GM12873 (cell line): Measurements from ENCODE around the gene PPAN.
A peak's percentile ranks its signal among the peaks of the same experiment; 100 is the strongest.

Experiments used
- TF ChIP-seq, protein P1 (sequence below): IDR thresholded peaks from 2 replicates; pipeline ENCODE4 v1.5.1; 2012; ENCODE audit warnings: low read depth, mild to moderate bottlenecking, moderate library complexity, low read length, control low read depth; ENCODE audit not compliant: insufficient read depth; ENCODE audit errors: missing control alignments

The PPAN gene

GRCh38 chr19:10111405-10111811, 5.2 kb downstream of the PPAN start, which contains the start of gene P2RY11:
TSS of gene P2RY11 (plus strand) at chr19:10111693. CDS start at chr19:10111722, 29 bp downstream.
- TF ChIP-seq, protein P1, sequence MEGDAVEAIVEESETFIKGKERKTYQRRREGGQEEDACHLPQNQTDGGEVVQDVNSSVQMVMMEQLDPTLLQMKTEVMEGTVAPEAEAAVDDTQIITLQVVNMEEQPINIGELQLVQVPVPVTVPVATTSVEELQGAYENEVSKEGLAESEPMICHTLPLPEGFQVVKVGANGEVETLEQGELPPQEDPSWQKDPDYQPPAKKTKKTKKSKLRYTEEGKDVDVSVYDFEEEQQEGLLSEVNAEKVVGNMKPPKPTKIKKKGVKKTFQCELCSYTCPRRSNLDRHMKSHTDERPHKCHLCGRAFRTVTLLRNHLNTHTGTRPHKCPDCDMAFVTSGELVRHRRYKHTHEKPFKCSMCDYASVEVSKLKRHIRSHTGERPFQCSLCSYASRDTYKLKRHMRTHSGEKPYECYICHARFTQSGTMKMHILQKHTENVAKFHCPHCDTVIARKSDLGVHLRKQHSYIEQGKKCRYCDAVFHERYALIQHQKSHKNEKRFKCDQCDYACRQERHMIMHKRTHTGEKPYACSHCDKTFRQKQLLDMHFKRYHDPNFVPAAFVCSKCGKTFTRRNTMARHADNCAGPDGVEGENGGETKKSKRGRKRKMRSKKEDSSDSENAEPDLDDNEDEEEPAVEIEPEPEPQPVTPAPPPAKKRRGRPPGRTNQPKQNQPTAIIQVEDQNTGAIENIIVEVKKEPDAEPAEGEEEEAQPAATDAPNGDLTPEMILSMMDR = no peak

DNA sequence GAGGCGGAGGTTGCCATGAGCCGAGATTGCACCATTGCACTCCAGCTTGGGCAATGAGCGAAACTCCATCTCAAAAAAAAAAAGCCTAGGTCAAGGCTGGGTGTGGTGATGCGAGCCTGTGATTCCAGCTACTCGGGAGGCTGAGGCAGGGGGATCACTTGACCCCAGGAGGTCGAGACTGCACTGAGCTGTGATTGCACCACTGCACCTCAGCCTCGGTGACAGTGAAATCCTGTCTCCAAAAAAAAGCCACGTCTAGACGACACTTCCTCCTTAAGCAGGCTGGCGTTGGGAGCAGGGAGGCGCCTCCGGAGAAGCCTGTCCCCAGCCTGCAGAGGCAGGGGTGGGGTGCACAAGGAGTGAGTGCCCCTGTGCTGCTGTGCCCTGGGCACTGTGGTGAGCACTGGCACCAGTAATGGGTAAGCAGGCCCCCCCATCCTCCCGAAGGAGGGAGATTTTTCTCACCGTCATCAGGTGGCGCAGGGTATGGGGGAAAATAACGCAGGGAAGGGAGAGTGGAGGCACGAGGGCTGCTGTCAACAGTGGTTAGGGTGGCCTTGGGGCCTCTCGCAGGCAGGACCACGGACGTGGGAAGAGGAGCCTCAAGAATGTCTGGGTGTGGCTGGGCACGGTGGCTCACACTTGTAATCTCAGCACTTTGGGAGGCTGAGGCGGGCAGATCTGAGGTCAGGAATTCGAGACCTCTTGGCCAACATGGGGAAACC, 6.0 kb downstream of the PPAN start:
- TF ChIP-seq, protein P1 = no peak

DNA sequence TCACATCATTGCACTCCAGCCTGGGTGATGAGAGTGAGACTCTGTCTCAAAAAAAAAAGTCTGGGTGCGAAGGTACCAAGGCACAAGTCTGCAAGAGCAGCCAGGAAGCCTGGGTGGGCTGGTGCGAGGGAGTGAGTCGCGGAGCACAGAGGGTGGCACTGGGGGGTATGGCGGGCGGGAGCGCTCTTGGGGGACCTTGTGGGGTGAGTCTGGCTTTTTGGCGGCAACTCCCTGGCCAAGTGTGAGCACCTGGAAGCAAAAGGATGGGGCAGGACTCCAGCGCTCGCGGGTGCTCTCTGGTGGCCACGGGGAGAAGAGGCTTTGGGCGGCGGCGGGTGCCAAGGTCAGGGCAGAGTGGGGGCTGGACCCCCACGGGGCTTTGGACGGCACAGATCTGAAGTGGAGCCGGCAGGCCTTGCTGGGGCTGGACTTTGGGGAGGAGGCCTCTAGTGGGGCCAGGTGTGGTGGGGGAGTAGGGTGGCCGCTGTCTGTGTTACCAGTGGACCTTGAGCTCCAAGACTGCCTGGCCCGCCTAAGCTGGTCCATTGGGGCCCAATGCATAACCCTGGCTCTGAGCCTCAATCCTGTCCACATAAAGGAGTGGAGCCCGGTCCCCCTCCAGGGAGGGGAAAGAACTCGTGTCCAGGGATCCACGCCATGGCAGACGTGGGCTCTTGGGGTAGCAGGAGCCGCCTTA, 6.9 kb downstream of the PPAN start:
- TF ChIP-seq, protein P1 = peak; percentile 83

DNA sequence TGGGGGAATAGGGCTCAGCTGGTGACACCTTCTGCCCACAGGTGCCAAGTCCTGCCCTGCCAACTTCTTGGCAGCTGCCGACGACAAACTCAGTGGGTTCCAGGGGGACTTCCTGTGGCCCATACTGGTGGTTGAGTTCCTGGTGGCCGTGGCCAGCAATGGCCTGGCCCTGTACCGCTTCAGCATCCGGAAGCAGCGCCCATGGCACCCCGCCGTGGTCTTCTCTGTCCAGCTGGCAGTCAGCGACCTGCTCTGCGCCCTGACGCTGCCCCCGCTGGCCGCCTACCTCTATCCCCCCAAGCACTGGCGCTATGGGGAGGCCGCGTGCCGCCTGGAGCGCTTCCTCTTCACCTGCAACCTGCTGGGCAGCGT, 7.4 kb downstream of the PPAN start:
- TF ChIP-seq, protein P1 = no peak

DNA sequence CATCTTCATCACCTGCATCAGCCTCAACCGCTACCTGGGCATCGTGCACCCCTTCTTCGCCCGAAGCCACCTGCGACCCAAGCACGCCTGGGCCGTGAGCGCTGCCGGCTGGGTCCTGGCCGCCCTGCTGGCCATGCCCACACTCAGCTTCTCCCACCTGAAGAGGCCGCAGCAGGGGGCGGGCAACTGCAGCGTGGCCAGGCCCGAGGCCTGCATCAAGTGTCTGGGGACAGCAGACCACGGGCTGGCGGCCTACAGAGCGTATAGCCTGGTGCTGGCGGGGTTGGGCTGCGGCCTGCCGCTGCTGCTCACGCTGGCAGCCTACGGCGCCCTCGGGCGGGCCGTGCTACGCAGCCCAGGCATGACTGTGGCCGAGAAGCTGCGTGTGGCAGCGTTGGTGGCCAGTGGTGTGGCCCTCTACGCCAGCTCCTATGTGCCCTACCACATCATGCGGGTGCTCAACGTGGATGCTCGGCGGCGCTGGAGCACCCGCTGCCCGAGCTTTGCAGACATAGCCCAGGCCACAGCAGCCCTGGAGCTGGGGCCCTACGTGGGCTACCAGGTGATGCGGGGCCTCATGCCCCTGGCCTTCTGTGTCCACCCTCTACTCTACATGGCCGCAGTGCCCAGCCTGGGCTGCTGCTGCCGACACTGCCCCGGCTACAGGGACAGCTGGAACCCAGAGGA, 7.9 kb downstream of the PPAN start:
- TF ChIP-seq, protein P1 = no peak

GRCh38 chr19:10114651-10115391, 8.7 kb downstream of the PPAN start:
- TF ChIP-seq, protein P1 = no peak
